Measurements from ENCODE around the gene LGR4. TPM values are rescaled to one million over a fixed set of nuclear protein-coding genes. Genes with fewer than 3 reads are reported as not detected.

Gene LGR4
- total RNA-seq, 1 experiment from 2014 or later = 33.4 TPM

DNA sequence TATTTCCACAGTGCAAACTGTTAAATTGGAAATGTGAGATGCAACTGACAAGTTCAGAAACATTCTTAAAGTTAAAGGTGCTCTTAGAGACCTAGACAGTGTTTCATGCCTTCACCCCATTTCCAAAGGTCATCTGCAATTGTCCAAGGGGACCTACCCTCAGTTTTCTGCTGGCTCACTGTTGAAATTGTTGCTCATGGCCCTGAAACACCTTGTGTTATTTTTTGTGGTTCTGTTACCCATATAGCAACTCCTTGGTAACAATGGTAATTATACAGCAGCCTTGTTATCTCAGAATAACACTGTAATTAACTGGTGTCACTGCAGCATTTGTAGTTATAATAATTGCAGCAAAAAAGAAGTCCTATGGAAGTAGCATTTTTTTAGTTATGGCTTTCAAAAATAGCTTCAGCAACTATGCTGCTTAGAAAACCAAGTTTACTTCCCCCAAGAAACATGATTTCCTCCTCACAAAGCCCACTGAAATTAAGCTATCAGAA is 60.3 kb downstream of the LGR4 start:
- no peaks in the 10 kb centered on the region for H3K9me2 ChIP-seq (ENCODE audit: insufficient read depth)
- no peaks in the 10 kb centered on the region for H3K27me3 ChIP-seq (ENCODE audit: insufficient read depth, low read depth)
- ChIA-PET CTCF (no interaction called here), POLR2A (ENCODE audit: unreplicated experiment) (interaction anchor here (0.6 to 0.7 kb wide), 2 partner anchors 61 to 1303 kb away, joined by 3 to 8 read pairs; no protein-coding TSS in a partner anchor)
- no peak overlapping the region for H2AFZ ChIP-seq
- H3K9me3 ChIP-seq (ENCODE audit: insufficient read depth, low read depth) = no peaks in the 10 kb centered on the region
- no peaks in the 10 kb centered on the region for H4K20me1 ChIP-seq (ENCODE audit: insufficient read depth)
- BruUV-seq (replicated peaks) = no TSS peak
- H3K27ac ChIP-seq = no peak overlapping the region
- no peak overlapping the region for H3K4me2 ChIP-seq
- TF ChIP-seq CTCF (conservative IDR thresholded peaks at IDR 0.05) (no peak), EZH2 (IDR thresholded peaks at IDR 0.05; ENCODE audit: low read depth) (no peak)
- H3K36me3 ChIP-seq (ENCODE audit: low read depth) = 0 out of 2 replicates have a peak, but pooled peaks cover 8% of the 10 kb centered on the region
- DNase-seq = no peak
- H3F3A ChIP-seq (ENCODE audit: insufficient read depth, low read depth) = no peaks in the 10 kb centered on the region
- H3K4me1 ChIP-seq (replicated peaks; ENCODE audit: insufficient read depth) = peaks cover 16% of the 10 kb centered on the region
- H3K4me3 ChIP-seq = no peak overlapping the region
- peaks cover 43% of the 10 kb centered on the region for H3K79me2 ChIP-seq (ENCODE audit: low read depth)
- intact Hi-C loops (cut with micrococcal nuclease; ENCODE audit: unreplicated experiment) = no loop called here

GRCh38 chr11:27411328-27411727 is 61.3 kb downstream of the LGR4 start:
- intact Hi-C loops (cut with micrococcal nuclease; ENCODE audit: unreplicated experiment) = no loop called here
- peaks cover 7% of the 10 kb centered on the region for H3K4me1 ChIP-seq (replicated peaks; ENCODE audit: insufficient read depth)

GRCh38 chr11:27410272-27410671 is 62.3 kb downstream of the LGR4 start:
- intact Hi-C loops (cut with micrococcal nuclease; ENCODE audit: unreplicated experiment) = no loop called here
- TF ChIP-seq EZH2 (IDR thresholded peaks at IDR 0.05; ENCODE audit: low read depth) = no peak
- no peak for TF ChIP-seq CTCF (conservative IDR thresholded peaks at IDR 0.05)

More at GRCh38 chr11:27411328-27411727, 61.3 kb downstream of the LGR4 start:
- no peak for TF ChIP-seq EZH2 (IDR thresholded peaks at IDR 0.05; ENCODE audit: low read depth)
- TF ChIP-seq CTCF (conservative IDR thresholded peaks at IDR 0.05) = no peak
- CTCF ChIA-PET = no interaction called here
- no peak for DNase-seq
- no peaks in the 10 kb centered on the region for H3K9me2 ChIP-seq (ENCODE audit: insufficient read depth)
- no peaks in the 10 kb centered on the region for H3F3A ChIP-seq (ENCODE audit: insufficient read depth, low read depth)
- no peaks in the 10 kb centered on the region for H4K20me1 ChIP-seq (ENCODE audit: insufficient read depth)
- no peak overlapping the region for H3K27ac ChIP-seq
- no peak overlapping the region for H3K4me2 ChIP-seq
- no peak overlapping the region for H3K4me3 ChIP-seq
- H3K79me2 ChIP-seq (ENCODE audit: low read depth) = peaks cover 34% of the 10 kb centered on the region
- 0 out of 2 replicates have a peak, but pooled peaks cover 8% of the 10 kb centered on the region for H3K36me3 ChIP-seq (ENCODE audit: low read depth)
- no TSS peak for BruUV-seq (replicated peaks)
- no peaks in the 10 kb centered on the region for H3K9me3 ChIP-seq (ENCODE audit: insufficient read depth, low read depth)
- H2AFZ ChIP-seq = no peak overlapping the region
- POLR2A ChIA-PET (ENCODE audit: unreplicated experiment) = no interaction called here
- no peaks in the 10 kb centered on the region for H3K27me3 ChIP-seq (ENCODE audit: insufficient read depth, low read depth)

More at GRCh38 chr11:27410272-27410671, 62.3 kb downstream of the LGR4 start:
- no TSS peak for BruUV-seq (replicated peaks)
- H3K27me3 ChIP-seq (ENCODE audit: insufficient read depth, low read depth) = no peaks in the 10 kb centered on the region
- H3K27ac ChIP-seq = no peak overlapping the region
- H2AFZ ChIP-seq = no peak overlapping the region
- H3K4me1 ChIP-seq (replicated peaks; ENCODE audit: insufficient read depth) = peaks cover 6% of the 10 kb centered on the region
- no peaks in the 10 kb centered on the region for H3F3A ChIP-seq (ENCODE audit: insufficient read depth, low read depth)
- H3K9me2 ChIP-seq (ENCODE audit: insufficient read depth) = no peaks in the 10 kb centered on the region
- H3K9me3 ChIP-seq (ENCODE audit: insufficient read depth, low read depth) = no peaks in the 10 kb centered on the region
- peaks cover 26% of the 10 kb centered on the region for H3K79me2 ChIP-seq (ENCODE audit: low read depth)
- no peak overlapping the region for H3K4me3 ChIP-seq
- POLR2A ChIA-PET (ENCODE audit: unreplicated experiment) = no interaction called here
- no peak overlapping the region for H3K4me2 ChIP-seq
- H4K20me1 ChIP-seq (ENCODE audit: insufficient read depth) = no peaks in the 10 kb centered on the region
- no peak for DNase-seq
- CTCF ChIA-PET = no interaction called here
- 0 out of 2 replicates have a peak, but pooled peaks cover 8% of the 10 kb centered on the region for H3K36me3 ChIP-seq (ENCODE audit: low read depth)

Data from PC-9 (cell line).